Heart right ventricle (tissue), 16 donors: ENCODE measurements around the gene CDH23. TPM values are rescaled to one million over a fixed set of nuclear protein-coding genes. Genes with fewer than 3 reads are reported as not detected.

Experiments used
- ATAC-seq, 8 donors: fragments of 200-7000 bp; cut with Tn5 transposase; one replicate each; pipeline ENCODE4 v1.9.1; 2020; ENCODE audit warnings: mild to moderate bottlenecking in 8 of 8, moderate library complexity in 8 of 8, moderate number of reproducible peaks in 1 of 8
- DNase-seq, 2 donors: peaks; one replicate each; pipeline ENCODE4 v3.0.0-alpha.2; 2020
- H3K27ac ChIP-seq, 10 donors: fragments of 200-600 bp; sonication (generic) in 2 of 10; one replicate each; pipeline versions ENCODE4 v1.5.0 to v1.8.0; 2020 to 2022; ENCODE audit warnings: mild to moderate bottlenecking in 3 of 10
- H3K27me3 ChIP-seq, 7 donors: fragments of 200-600 bp; one replicate each; pipeline ENCODE4 v1.8.0; 2021 to 2022; ENCODE audit warnings: mild to moderate bottlenecking in 2 of 7
- H3K36me3 ChIP-seq, 9 donors: fragments of 200-600 bp; sonication (generic) in 1 of 9; one replicate each; pipeline versions ENCODE4 v1.5.0 to v1.8.0; 2020 to 2022; ENCODE audit warnings: mild to moderate bottlenecking in 2 of 9
- H3K4me1 ChIP-seq, 9 donors: fragments of 200-600 bp; sonication (generic) in 1 of 9; one replicate each; pipeline versions ENCODE4 v1.5.0 to v1.8.0; 2020 to 2022; ENCODE audit warnings: mild to moderate bottlenecking in 4 of 9
- H3K4me3 ChIP-seq, 10 donors: fragments of 200-600 bp; sonication (generic) in 2 of 10; one replicate each; pipeline versions ENCODE4 v1.5.0 to v1.8.0; 2020 to 2022; ENCODE audit warnings: mild to moderate bottlenecking in 7 of 10, moderate library complexity in 2 of 10
- H3K9me3 ChIP-seq, 11 donors: fragments of 200-600 bp in 10 of 11; sonication (generic) in 2 of 11; one replicate each; pipeline versions ENCODE4 v1.5.0 to v1.8.0; 2013 to 2022; ENCODE audit warnings: mild to moderate bottlenecking in 2 of 11, control low read depth in 1 of 11, moderate library complexity in 1 of 11
- CTCF ChIP-seq, 9 donors: fragments of 200-600 bp; sonication (generic) in 2 of 9; IDR thresholded peaks; one replicate each; pipeline versions ENCODE4 v1.5.0 to v1.8.0; 2021 to 2022; ENCODE audit warnings: antibody characterized with exemption in 9 of 9, mild to moderate bottlenecking in 5 of 9, moderate library complexity in 1 of 9
- WGBS, 2 donors: extraction: QIAGEN DNeasy Blood & Tissue Kit; methylation state at CpG; one replicate each; pipeline ENCODE4 v1.1.7; 2013; ENCODE audit warnings: inconsistent platforms in 1 of 2; 5-methylcytosine and 5-hydroxymethylcytosine counted together
- intact Hi-C, 10 donors: fragments of 100-400 bp; cut with DNase I; formaldehyde crosslinking; loops; one replicate each; pipeline versions ENCODE4 v1.11.1 to v1.14.2; 2022
- polyA plus RNA-seq, 2 donors: library from polyadenylated mRNA; stranded (reverse); fragments of 200-250 nt; gene quantifications; one replicate each; pipeline ENCODE4 v1.2.3, GENCODE V29; 2013
- total RNA-seq, 10 donors: library from RNA; stranded (reverse); fragmentation: NEBNext Ultra II Directional in 3 of 10; extraction: Animal tissue kit (Norgen Biotek cat#: 25700) in 3 of 10; gene quantifications; one replicate each; pipeline versions ENCODE4 v1.2.1 to v1.2.4, GENCODE V29; 2021 to 2023
- donor health status: Arrhythmogenic right ventricular cardiomyopathy.
- donor health status: ischemic (EF 13 %, LVEDD 7.1; RV severe dilation, severe dysfunction).
- donor health status: healthy with polysubstance abuse.
- donor health status: DM: no; HTN: yes; CAD: no.
- donor health status: DM: no; HTN: no; CAD: no.
- donor health status: ischemic (EF 25% LVEDD 6.9; RV normal size, moderate dysfunction).
- donor health status: ischemic (EF 25% LVEDD 5.7; RV mildly dilated, moderate dysfunction).
- donor health status: healthy.
- donor health status: DM: yes; HTN: yes; CAD: no.
- donor health status: Ischemic cardiomyopathy.
- donor health status: ischemic (EF 35%, LVEDD 5.7; RV mildly dilated, moderate dysfunction).
- donor health status: nonischemic (EF 11% LVEDD 7.7; RV severe dilation, severe dysfunction).
- donor health status: DM: yes; HTN: yes; CAD: no.
- donor health status: PGD.
- donor health status: ischemic (EF 29% LVEDD 5.4; RV normal size, mild dysfunction).
- donor health status: nonischemic (EF 23%, LVEDD 6.1; RV moderate dilation, normal function).

CDH23 gene
- total and polyA plus RNA-seq, 12 donors: 1.1 to 7.7 (median 4.6) TPM

DNA sequence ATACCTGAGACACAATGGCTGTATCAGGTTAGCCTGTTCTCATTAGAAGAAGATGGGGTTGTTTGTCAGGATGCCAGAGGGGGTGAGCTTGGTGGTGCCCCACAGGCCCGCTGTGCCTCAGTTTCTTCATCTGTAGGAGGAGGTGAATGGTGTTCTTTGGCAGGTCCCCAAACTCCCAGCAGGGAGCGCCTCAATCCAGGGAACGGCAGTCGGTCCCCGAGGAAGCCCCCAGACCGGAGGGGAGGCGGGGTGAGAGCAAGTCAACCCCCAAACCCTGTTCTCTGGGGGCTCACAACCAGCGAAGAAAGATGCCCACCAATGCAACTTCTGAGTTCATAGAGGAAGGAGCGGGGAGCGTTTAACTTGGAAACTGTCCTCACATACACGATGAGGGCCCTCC is 306.9 kb downstream of the CDH23 start:
- Histone ChIP-seq H3K27ac (no peak overlapping the region), H3K4me1 (peaks cover 0 to 34% (median 21%) of the 10 kb centered on the region in 9 donors), H3K27me3 (no peaks in the 10 kb centered on the region), H3K4me3 (no peak overlapping the region), H3K36me3 (no peaks in the 10 kb centered on the region), H3K9me3 (no peaks in the 10 kb centered on the region)
- 86 to 87% methylated on average over 11 of the region's 11 CpGs for WGBS, 2 donors
- no peak for DNase-seq
- intact Hi-C loops: loop anchor here in 3 of 10 donors (5.0 to 10.0 kb wide), 3 partner anchors 319 to 389 kb away; partner anchors contain the start of gene SLC29A3 (in 3 of the 3)
- no peak for ATAC-seq
- TF ChIP-seq CTCF (IDR thresholded peaks at IDR 0.05): no peak

- Histone ChIP-seq H3K27me3 (no peaks in the 10 kb centered on the region), H3K27ac (no peak overlapping the region), H3K36me3 (no peaks in the 10 kb centered on the region), H3K9me3 (no peaks in the 10 kb centered on the region), H3K4me1 (peaks cover 0 to 34% (median 21%) of the 10 kb centered on the region in 9 donors), H3K4me3 (no peak overlapping the region)
- intact Hi-C loops: loop anchor here (5.0 to 10.0 kb wide), 7 partner anchors 308 to 393 kb away; partner anchors contain the start of genes SLC29A3 (in 9 of the 10) and CDH23 (in 3 of the 10)
- ATAC-seq (no peak), DNase-seq (no peak)
- WGBS, 2 donors: 96 to 98% methylated on average over 18 of the region's 18 CpGs
- TF ChIP-seq CTCF (IDR thresholded peaks at IDR 0.05): no peak
These were observed 308.1 kb downstream of the CDH23 start for GRCh38 chr10:71704816-71705215.

GRCh38 chr10:71705582-71705981 is 308.9 kb downstream of the CDH23 start:
- Histone ChIP-seq H3K27ac (peak overlapping the region in 1 of 10 donors; percentile 0), H3K4me1 (peaks cover 0 to 31% (median 21%) of the 10 kb centered on the region in 9 donors), H3K9me3 (no peaks in the 10 kb centered on the region), H3K27me3 (no peaks in the 10 kb centered on the region), H3K36me3 (no peaks in the 10 kb centered on the region), H3K4me3 (no peak overlapping the region)
- intact Hi-C loops: loop anchor here (5.0 to 10.0 kb wide), 7 partner anchors 308 to 393 kb away; partner anchors contain the start of genes SLC29A3 (in 8 of the 10) and CDH23 (in 3 of the 10)
- no peak for DNase-seq
- 66 to 77% methylated on average over 2 of the region's 2 CpGs for WGBS, 2 donors
- ATAC-seq: no peak
- TF ChIP-seq CTCF (IDR thresholded peaks at IDR 0.05): peak in 1 of 9 donors; percentile 15

DNA sequence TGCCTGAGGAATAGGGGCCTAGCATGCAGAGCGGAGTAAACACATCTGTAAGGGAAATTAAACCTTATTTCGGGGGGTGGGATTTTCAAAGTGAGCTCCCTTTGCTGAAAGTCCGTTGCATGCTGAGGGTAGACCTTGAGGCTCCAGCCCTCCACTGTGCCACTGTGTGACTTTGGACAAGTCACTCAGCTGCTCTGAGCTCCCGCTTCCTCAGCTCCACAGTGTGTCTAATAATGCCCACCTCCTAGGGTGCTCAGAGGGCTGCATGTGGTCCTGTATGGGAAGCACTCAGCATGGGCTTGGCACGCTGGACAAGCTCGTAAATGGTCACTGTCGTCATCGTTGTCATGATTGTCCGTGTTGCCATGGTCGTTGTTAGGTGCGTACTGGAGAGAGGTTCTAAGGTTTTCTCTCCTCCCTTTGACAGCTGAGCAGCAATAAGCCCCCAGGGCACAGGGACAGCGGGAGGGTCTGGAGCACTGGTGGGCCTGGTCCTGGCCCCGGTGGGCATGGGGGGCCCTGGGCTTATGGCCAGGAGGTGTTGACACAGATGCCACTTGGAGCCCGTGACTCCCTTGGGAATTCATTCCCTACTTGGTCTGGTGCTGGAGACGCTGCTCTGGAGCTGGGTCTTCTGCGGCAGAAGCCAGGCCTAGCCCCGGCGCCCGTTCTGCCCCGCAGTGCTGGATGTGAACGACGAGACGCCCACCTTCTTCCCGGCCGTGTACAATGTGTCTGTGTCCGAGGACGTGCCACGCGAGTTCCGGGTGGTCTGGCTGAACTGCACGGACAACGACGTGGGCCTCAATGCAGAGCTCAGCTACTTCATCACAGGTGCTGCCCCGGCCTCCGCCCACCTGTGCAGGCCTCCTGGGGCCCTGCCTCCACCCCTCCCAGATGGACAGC is 309.7 kb downstream of the CDH23 start:
- intact Hi-C loops: loop anchor here (5.0 to 10.0 kb wide), 7 partner anchors 309 to 394 kb away; partner anchors contain the start of genes SLC29A3 (in 8 of the 10) and CDH23 (in 3 of the 10)
- Histone ChIP-seq H3K27me3 (no peaks in the 10 kb centered on the region), H3K4me1 (peaks cover 0 to 23% (median 16%) of the 10 kb centered on the region in 9 donors), H3K4me3 (no peak overlapping the region), H3K27ac (no peak overlapping the region), H3K36me3 (no peaks in the 10 kb centered on the region), H3K9me3 (no peaks in the 10 kb centered on the region)
- WGBS, 2 donors: 96% methylated on average over 35 of the region's 35 CpGs
- DNase-seq (no peak), ATAC-seq (no peak)
- TF ChIP-seq CTCF (IDR thresholded peaks at IDR 0.05): no peak
